ENCODE results near the gene ATP6V0A4.

The ATP6V0A4 gene

DNA sequence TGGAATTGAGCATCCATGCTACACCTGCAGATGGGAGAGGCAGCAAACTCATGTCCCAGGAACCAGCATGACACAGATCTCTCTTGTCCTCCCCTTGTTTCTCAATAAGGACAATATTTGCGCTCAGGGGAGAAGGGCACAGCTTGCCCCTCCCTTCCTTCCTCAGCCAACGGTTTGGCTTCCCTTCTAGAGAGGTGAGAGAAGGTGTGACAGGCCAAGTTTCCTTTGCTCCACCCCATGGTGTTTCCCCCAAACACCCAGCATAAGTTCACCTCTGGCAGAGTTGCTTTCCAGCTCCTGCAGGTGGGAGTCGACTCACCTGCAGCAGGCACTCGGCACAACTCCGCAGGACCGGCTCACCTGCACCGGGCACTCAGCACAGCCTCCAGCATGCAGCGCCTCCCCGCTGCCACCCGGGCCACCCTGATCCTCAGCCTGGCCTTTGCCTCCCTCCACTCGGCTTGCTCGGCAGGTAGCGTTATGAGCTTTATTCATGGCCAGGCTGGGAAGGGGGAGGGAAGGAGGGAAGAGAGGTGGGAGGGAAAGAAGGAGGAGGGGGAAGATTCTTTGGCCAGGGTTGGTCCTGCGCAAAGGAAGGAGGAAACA is at the start of gene ATP6V0A4, which contains the start of gene TMEM213:
Gene ATP6V0A4 (minus strand): TSS at position 482 of the 606 bp plus-strand sequence. CDS start 26,949 bp downstream, outside the sequence.
Gene TMEM213 (plus strand): TSS at position 280 of the 606 bp plus-strand sequence. CDS start 111 bp downstream, at position 391.
- no peak within 1 kb of the TSS for H3K27ac ChIP-seq
- TF ChIP-seq, protein P1, sequence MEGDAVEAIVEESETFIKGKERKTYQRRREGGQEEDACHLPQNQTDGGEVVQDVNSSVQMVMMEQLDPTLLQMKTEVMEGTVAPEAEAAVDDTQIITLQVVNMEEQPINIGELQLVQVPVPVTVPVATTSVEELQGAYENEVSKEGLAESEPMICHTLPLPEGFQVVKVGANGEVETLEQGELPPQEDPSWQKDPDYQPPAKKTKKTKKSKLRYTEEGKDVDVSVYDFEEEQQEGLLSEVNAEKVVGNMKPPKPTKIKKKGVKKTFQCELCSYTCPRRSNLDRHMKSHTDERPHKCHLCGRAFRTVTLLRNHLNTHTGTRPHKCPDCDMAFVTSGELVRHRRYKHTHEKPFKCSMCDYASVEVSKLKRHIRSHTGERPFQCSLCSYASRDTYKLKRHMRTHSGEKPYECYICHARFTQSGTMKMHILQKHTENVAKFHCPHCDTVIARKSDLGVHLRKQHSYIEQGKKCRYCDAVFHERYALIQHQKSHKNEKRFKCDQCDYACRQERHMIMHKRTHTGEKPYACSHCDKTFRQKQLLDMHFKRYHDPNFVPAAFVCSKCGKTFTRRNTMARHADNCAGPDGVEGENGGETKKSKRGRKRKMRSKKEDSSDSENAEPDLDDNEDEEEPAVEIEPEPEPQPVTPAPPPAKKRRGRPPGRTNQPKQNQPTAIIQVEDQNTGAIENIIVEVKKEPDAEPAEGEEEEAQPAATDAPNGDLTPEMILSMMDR (IDR thresholded peaks at IDR 0.05), result no peak
- TF ChIP-seq ZFX (IDR thresholded peaks at IDR 0.05; ENCODE audit: borderline replicate concordance), result no peak

GRCh38 chr7:138845711-138846110 is 47.7 kb upstream of the ATP6V0A4 start:
- no peak for TF ChIP-seq ZFX (IDR thresholded peaks at IDR 0.05; ENCODE audit: borderline replicate concordance)
- TF ChIP-seq, protein P1 (IDR thresholded peaks at IDR 0.05), result no peak
- no peak overlapping the region for H3K27ac ChIP-seq

DNA sequence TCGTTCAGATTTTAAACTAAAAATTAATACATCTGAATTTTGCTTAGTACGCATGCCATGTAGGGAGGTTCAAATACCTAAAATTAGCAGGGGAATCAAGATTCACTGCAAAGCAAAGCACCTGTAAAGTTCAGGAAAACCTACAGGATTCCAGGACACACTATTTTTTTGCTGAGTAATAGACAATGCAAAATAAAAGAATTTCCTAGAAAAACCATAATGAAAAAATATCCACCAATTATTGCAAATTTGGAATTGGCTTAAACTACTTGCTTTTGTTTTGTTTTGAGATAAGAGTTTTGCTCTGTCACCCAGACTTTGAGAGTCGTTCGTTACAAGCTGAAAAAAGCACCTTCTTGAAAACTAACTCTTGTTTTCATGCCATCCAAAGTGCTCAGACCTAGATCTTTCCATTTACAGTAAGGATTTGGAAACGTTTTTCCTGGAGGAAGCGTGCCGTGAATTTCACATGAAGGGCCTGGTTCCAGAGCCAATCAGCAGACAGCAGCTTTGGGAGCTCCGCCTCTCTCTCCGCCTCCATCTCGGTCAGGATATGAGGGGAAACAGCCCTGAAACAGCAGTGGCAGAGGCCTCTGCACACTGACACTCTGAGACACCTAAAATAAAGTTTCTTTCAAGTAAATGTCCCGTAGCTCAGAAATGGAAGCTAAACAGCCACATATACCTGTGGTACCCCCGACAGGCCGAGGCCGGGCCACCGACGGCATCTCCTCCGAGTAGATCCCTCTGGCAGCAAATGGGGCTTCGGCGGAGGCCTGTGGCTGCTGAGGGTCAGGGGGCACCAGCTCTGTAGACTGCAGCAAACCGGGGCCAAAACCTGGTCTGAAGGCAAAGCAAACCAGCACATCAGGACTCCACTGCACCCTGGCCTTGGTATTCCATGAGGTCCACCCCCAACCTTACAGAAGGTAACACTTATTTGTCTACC is 45.9 kb upstream of the ATP6V0A4 start:
- H3K27ac ChIP-seq, result no peak overlapping the region
- no peak for TF ChIP-seq ZFX (IDR thresholded peaks at IDR 0.05; ENCODE audit: borderline replicate concordance)
- TF ChIP-seq, protein P1 (IDR thresholded peaks at IDR 0.05), result no peak

- TF ChIP-seq, protein P1 (IDR thresholded peaks at IDR 0.05), result no peak
- TF ChIP-seq ZFX (IDR thresholded peaks at IDR 0.05; ENCODE audit: borderline replicate concordance), result no peak
- no peak overlapping the region for H3K27ac ChIP-seq
Observed at GRCh38 chr7:138842111-138842510, 44.1 kb upstream of the ATP6V0A4 start.

GRCh38 chr7:138838166-138838565 is 40.2 kb upstream of the ATP6V0A4 start:
- TF ChIP-seq, protein P1 (IDR thresholded peaks at IDR 0.05), result no peak
- TF ChIP-seq ZFX (IDR thresholded peaks at IDR 0.05; ENCODE audit: borderline replicate concordance), result no peak
- no peak overlapping the region for H3K27ac ChIP-seq

DNA sequence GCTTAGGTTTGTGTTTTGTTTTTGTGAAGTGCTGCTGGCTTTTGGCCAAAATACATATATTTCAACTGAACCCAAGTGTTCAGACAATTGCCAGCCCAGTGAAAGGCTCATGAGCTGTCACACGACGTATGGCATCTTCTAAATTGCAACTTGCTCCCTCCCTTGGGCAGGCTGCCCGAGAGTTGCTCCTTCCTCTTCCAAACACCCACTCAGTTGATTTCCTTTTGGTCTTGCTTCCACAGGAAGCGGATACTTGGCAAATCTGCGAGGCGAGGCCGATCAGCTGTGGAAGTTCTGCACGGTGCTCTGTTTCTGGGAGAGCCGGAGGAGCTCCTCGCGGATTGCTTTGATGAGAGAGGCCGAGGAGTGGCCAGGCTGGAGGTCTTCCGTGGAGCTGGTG is 39.6 kb upstream of the ATP6V0A4 start:
- no peak overlapping the region for H3K27ac ChIP-seq
- TF ChIP-seq, protein P1 (IDR thresholded peaks at IDR 0.05), result no peak
- no peak for TF ChIP-seq ZFX (IDR thresholded peaks at IDR 0.05; ENCODE audit: borderline replicate concordance)

Measured in 22Rv1 (cell line).